A673 (cell line): ENCODE measurements around the gene PRAMEF33. TPM values are rescaled to one million over a fixed set of nuclear protein-coding genes. Genes with fewer than 3 reads are reported as not detected.
"Not testable (repeated sequence)": the region's sequence is repeated elsewhere in the genome, so short reads cannot be mapped to it uniquely, and the experiment has no call there.

Experiments
- Bru-seq: library from RNA; stranded (reverse); fragments of 400-500 nt; gene quantifications from one replicate; lab custom pipeline; 2021; lab: Mats Ljungman, UMichigan
- BruChase-seq, 2 experiments: library from RNA; stranded (reverse); fragments of 400-500 nt; gene quantifications; one replicate each; lab custom pipeline; 2021; lab: Mats Ljungman, UMichigan
- BruUV-seq: library from RNA; stranded (reverse); fragments of 400-500 nt; replicated peaks from 2 replicates; lab custom pipeline; 2021; lab: Mats Ljungman, UMichigan
- CTCF ChIA-PET: fragments of 300-600 bp; sonication (Branson Sonifier 250); formaldehyde crosslinking; loops from one replicate; lab custom pipeline; 2022; ENCODE audit warnings: antibody characterized with exemption; lab: Charles Lee
- POLR2A ChIA-PET: fragments of 300-600 bp; sonication (Branson Sonifier 250); formaldehyde crosslinking; loops from one replicate; lab custom pipeline; 2022; ENCODE audit warnings: antibody characterized with exemption; ENCODE audit not compliant: low non-redundant PET; lab: Charles Lee
- DNase-seq: peaks from one replicate; pipeline ENCODE4 v3.0.0-alpha.2; 2015; ENCODE audit warnings: low spot score
- H3K27ac ChIP-seq: fragments of 200-600 bp; sonication (generic); 2 replicates; pipeline ENCODE4 v1.5.1; 2016; ENCODE audit warnings: mixed run types, low read depth, mild to moderate bottlenecking, mixed read lengths, antibody characterized with exemption, low read length; ENCODE audit not compliant: poor library complexity, severe bottlenecking
- H3K27me3 ChIP-seq: fragments of 200-600 bp; sonication (generic); replicated peaks from 2 replicates; pipeline ENCODE4 v1.6.1; 2017; ENCODE audit warnings: mixed run types, low read depth, mild to moderate bottlenecking, mixed read lengths, antibody characterized with exemption, low read length; ENCODE audit not compliant: insufficient read depth, poor library complexity
- H3K36me3 ChIP-seq: fragments of 200-600 bp; sonication (generic); 2 replicates; pipeline ENCODE4 v1.6.1; 2016; ENCODE audit warnings: mixed run types, mild to moderate bottlenecking, mixed read lengths, antibody characterized with exemption, low read length; ENCODE audit not compliant: insufficient read depth, poor library complexity, severe bottlenecking
- H3K4me1 ChIP-seq: fragments of 200-600 bp; sonication (generic); 2 replicates; pipeline ENCODE4 v1.6.1; 2017; ENCODE audit warnings: mixed run types, mild to moderate bottlenecking, mixed read lengths, antibody characterized with exemption, low read length; ENCODE audit not compliant: insufficient read depth, poor library complexity, severe bottlenecking
- H3K4me3 ChIP-seq: fragments of 200-600 bp; sonication (generic); 2 replicates; pipeline ENCODE4 v1.5.1; 2016; ENCODE audit warnings: low read depth, mixed run types, mild to moderate bottlenecking, mixed read lengths, low read length; ENCODE audit not compliant: poor library complexity, severe bottlenecking
- H3K9me3 ChIP-seq: fragments of 200-600 bp; sonication (generic); 2 replicates; pipeline ENCODE4 v1.6.1; 2016; ENCODE audit warnings: mixed run types, low read depth, mild to moderate bottlenecking, mixed read lengths, antibody characterized with exemption, low read length; ENCODE audit not compliant: poor library complexity, severe bottlenecking
- intact Hi-C: fragments of 100-400 bp; cut with micrococcal nuclease; formaldehyde crosslinking; loops from one replicate; pipeline ENCODE4 v1.10.0; 2022; ENCODE audit not compliant: unreplicated experiment
- long read RNA-seq: library from polyadenylated mRNA; stranded (forward); transcript quantifications from one replicate; pipeline ENCODE4 v2.0.0, GENCODE V29; 2022
- total RNA-seq: library from RNA; stranded (reverse); gene quantifications from 2 replicates; pipeline ENCODE4 v1.2.3, GENCODE V29; 2021

PRAMEF33 gene
- total RNA-seq = not detected in 2 replicates
- Bru-seq, nascent RNA = not detected
- BruChase-seq, experiment 1, labeled RNA remaining after a 2-hour chase = not detected
- not detected for BruChase-seq, experiment 2, labeled RNA remaining after a 6-hour chase
- long read RNA-seq = 0 reads

GRCh38 chr1:13303239-13303638, at the start of gene PRAMEF33:
Gene PRAMEF33, plus strand, starts transcription at chr1:13303539. Its CDS starts 2,416 bp downstream, at chr1:13305955.
- H3K4me3 ChIP-seq, H3K4me1 ChIP-seq, DNase-seq, BruUV-seq, CTCF ChIA-PET, POLR2A ChIA-PET, intact Hi-C loops, H3K27ac ChIP-seq, H3K36me3 ChIP-seq, H3K27me3 ChIP-seq, H3K9me3 ChIP-seq: not testable (repeated sequence)

GRCh38 chr1:13253898-13254297, 49.4 kb upstream of the PRAMEF33 start, which contains the start of gene PRAMEF5:
Gene PRAMEF5, plus strand, starts transcription at chr1:13254198. Its CDS starts 5,071 bp downstream, at chr1:13259269.
- DNase-seq, H3K4me3 ChIP-seq, H3K27ac ChIP-seq, intact Hi-C loops, H3K27me3 ChIP-seq, POLR2A ChIA-PET, BruUV-seq, H3K36me3 ChIP-seq, H3K4me1 ChIP-seq, H3K9me3 ChIP-seq, CTCF ChIA-PET: not testable (repeated sequence)

GRCh38 chr1:13265124-13265523, 38.2 kb upstream of the PRAMEF33 start:
- DNase-seq, BruUV-seq, H3K4me1 ChIP-seq, POLR2A ChIA-PET, H3K4me3 ChIP-seq, H3K27ac ChIP-seq, CTCF ChIA-PET, intact Hi-C loops, H3K36me3 ChIP-seq, H3K27me3 ChIP-seq, H3K9me3 ChIP-seq: not testable (repeated sequence)

GRCh38 chr1:13277016-13277415, 26.3 kb upstream of the PRAMEF33 start:
- DNase-seq = not testable (repeated sequence)

GRCh38 chr1:13279617-13280016, 23.7 kb upstream of the PRAMEF33 start:
- DNase-seq, H3K4me1 ChIP-seq, H3K9me3 ChIP-seq, H3K4me3 ChIP-seq, intact Hi-C loops, CTCF ChIA-PET, POLR2A ChIA-PET, H3K27ac ChIP-seq, H3K27me3 ChIP-seq, H3K36me3 ChIP-seq, BruUV-seq: not testable (repeated sequence)

More at GRCh38 chr1:13277016-13277415, 26.3 kb upstream of the PRAMEF33 start:
- H3K9me3 ChIP-seq, BruUV-seq, H3K27ac ChIP-seq, H3K36me3 ChIP-seq, intact Hi-C loops, CTCF ChIA-PET, POLR2A ChIA-PET, H3K4me1 ChIP-seq, H3K4me3 ChIP-seq, H3K27me3 ChIP-seq: not testable (repeated sequence)

GRCh38 chr1:13285037-13285436, 18.3 kb upstream of the PRAMEF33 start, which contains the start of gene PRAMEF8:
Gene PRAMEF8, minus strand, starts transcription at chr1:13285137. Its CDS starts 1,046 bp downstream, at chr1:13284091.
- POLR2A ChIA-PET, CTCF ChIA-PET, BruUV-seq, H3K27ac ChIP-seq, H3K36me3 ChIP-seq, H3K4me3 ChIP-seq, H3K27me3 ChIP-seq, DNase-seq, H3K4me1 ChIP-seq, intact Hi-C loops, H3K9me3 ChIP-seq: not testable (repeated sequence)

- DNase-seq, H3K4me1 ChIP-seq, H3K27ac ChIP-seq, POLR2A ChIA-PET, BruUV-seq, H3K9me3 ChIP-seq, intact Hi-C loops, H3K4me3 ChIP-seq, CTCF ChIA-PET, H3K27me3 ChIP-seq, H3K36me3 ChIP-seq: not testable (repeated sequence)
Observed at GRCh38 chr1:13289030-13289429, 14.3 kb upstream of the PRAMEF33 start.
